DMS 273 (cell line): ENCODE data around the gene ATRNL1.
"Not testable (repeated sequence)": the region's sequence is repeated elsewhere in the genome, so short reads cannot be mapped to it uniquely, and the experiment has no call there.

Source experiments
- DNase-seq: peaks from one replicate; lab custom pipeline; 2025; ENCODE audit not compliant: unreplicated experiment; lab: John Stamatoyannopoulos, UW

Gene ATRNL1

DNA sequence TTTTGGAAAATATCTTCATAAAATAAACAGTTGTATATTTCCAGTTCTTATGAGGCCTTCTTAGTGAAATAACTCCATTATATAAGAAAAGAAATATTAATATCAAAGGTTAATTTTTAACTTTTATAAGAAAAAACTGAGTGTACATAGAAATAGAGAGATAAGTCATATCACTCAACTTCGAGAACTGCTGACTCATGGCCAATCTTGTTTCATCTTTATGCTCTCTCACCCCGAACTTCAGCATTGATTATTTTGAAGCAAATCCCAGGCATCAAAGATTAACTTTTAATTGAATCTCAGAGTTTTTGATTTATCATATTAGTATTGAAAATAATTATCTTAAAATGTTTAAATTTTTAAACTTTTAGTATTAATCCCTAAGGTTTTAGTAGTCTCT is 652.8 kb downstream of the ATRNL1 start:
- DNase-seq, result no peak

DNA sequence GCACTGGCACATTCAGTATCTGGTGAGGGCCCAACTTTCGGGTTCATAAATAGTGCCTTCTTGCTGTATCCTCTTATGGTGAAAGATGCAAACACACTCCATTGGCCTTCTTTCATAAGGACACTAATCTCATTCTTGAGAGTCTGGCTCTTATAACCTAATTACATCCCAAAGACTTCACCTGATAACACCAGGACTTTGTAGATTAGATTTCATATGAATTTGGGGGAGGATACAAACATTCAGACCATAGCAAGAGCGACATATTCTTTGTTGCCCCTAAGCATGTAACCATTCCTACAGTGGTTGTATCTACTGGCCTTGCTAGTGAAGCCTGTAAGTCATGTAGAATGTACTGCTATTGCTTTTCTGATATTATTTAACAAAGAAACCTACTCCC is 654.6 kb downstream of the ATRNL1 start:
- DNase-seq, result no peak

DNA sequence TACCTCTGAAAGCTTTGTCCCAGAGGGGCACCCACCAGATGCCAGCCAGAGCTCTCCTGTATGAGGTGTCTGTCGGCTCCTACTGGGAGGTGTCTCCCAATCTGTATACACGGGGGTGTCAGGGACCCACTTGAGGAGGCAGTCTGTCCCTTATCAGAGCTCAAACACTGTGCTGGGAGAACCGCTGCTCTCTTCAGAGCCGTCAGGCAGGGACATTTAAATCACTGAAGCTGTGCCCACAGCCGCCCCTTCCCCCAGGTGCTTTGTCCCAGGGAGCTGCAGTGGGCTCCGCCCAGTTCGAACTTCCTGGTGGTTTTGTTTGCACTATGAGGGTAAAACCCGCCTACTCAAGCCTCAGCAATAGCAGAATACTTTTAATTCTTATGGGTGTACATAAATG is 665.3 kb downstream of the ATRNL1 start:
- DNase-seq, result not testable (repeated sequence)

DNA sequence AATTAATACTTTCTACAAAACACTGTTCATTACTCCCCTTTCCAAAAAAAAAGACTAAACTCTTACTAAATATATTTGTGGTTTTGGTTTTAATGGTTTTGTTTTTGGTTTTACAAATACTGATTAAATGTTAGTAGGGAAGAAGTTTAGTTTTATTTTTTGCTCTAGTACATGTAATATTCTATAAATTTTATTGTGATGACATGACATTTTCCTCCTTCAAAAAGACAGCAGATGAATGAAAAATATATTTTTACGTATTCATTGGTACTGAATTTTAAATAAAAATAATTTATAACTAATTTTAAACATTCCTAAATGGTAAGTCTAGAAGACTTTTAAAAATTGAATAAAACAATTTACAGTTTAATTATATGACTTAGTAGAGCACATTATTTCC is 667.0 kb downstream of the ATRNL1 start:
- DNase-seq, result no peak

DNA sequence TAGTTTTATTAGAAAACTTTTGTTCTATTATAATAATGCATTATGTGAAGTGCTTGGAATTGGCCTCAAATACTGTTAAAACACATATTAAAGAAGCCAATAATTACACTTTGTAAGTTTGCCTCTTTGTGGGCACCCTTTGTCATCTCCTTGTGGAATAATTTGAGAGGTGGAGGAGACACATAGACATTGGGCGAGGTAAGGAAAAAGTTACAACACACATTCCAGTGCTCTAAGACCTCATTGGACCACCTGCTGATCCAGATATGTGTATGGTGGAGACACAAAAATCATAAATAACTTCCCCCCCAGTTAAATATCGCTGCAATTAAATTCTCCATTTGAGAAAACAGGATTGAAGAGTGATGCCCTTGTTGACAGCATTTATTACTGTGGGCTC is 668.0 kb downstream of the ATRNL1 start:
- no peak for DNase-seq

DNA sequence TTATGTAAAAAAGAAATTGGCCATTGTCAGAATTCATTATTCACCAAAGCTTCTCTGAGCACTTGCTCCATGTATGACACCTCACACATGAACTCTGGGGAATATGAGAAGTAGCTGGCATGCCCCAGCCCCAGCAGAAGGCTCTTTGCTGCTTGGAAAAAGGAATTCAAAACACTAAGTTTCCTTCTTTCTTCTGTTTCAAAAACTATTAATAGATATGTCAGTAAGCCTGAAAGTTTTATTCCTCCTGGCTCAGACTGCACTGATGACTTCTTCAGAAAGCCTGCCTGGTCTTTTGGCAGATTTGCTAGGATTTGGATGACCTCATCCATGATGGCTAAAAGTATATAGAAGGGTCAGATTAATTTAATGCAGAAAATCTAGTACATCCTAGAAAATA is 668.9 kb downstream of the ATRNL1 start:
- DNase-seq, result no peak

DNA sequence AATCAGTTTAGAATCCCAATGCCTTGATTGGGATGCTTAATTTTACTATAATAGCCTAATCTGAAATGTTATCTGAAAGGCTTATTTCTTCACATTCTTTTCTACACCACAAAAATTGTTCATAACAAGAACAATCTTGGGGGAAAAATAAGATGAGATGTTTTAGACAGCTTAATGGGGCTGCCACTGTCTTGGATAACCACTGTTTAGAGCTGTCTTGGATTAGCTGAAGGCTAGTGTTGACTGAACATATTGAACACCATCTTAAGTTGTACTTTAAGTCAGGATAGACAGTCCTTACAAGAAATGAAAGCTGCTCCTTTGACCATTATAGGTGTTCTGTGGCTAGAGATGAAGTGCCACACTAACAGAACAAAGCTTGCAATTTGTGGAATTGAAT is 678.6 kb downstream of the ATRNL1 start:
- DNase-seq, result no peak

DNA sequence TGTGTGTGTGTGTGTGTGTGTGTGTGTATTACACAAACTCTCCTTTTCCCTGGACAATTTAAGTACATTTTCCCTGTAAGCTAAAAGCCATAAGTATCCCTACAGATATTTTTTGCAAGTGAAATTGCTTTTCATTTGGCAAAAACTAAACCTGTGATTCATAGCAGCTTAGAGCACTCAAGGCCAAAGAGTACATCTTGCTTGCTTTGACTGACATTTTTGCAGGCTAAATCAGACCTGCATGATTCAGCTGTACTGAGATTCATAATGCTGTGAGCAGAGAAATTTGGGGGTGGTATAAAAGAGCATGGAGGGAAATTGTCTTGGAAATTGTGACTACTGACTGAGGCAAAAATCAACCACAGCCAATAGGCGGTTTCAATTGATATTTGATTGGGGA is 679.4 kb downstream of the ATRNL1 start:
- no peak for DNase-seq

DNA sequence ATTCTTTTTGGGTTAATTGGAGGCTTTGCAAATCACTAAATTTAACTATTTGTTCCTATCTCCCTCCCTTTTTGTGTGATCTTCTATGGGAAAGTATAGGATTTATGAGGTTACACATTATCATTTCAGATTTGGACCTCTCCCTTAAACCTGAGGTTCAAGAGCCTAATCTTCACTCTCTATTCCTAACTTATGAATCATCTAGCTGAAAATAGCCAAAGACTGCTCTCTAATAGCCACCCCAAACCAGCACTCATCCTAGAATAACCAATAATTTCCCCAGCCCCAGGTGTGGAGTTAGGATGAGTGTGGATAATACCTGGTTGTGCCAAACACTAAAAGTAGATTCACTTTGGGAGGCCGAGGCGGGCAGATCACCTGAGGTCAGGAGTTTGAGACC is 680.7 kb downstream of the ATRNL1 start:
- DNase-seq, result no peak

DNA sequence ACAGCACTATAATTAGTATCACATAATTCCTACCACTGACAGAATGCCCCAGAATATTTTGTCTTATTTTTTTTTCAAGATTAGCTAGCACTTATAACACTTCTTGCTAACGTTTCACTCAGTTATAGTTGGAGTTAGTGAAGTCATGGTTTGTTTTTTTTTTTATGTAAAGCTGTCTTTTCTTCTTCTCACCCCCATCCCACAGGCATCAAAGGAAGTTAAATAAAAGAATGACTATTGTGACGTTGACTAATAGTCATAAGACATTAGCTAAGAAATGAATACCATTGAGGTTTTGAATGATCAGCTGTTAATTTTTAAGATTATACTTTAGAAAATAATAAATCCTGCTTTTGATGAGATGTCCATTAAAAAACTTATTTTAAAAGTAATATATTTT is 681.6 kb downstream of the ATRNL1 start:
- no peak for DNase-seq

DNA sequence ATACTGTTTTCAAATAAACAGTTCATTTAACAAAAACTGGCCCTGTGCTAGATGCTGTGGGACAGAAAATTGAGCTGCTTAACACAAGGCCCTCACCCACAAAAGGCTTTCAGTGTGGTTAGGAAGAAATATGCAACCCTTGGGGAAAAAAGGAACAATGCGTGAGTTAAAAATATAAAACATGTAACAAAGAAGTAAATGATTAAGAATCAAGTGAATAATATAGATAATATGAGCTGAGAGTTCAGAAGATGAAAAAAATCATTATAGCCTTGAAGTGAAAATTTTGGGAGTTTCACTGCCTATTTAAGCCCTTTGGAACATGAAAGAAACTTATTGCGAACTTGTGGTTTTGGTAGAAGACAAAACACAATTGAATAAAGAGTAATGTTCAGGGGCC is 684.5 kb downstream of the ATRNL1 start:
- no peak for DNase-seq

DNA sequence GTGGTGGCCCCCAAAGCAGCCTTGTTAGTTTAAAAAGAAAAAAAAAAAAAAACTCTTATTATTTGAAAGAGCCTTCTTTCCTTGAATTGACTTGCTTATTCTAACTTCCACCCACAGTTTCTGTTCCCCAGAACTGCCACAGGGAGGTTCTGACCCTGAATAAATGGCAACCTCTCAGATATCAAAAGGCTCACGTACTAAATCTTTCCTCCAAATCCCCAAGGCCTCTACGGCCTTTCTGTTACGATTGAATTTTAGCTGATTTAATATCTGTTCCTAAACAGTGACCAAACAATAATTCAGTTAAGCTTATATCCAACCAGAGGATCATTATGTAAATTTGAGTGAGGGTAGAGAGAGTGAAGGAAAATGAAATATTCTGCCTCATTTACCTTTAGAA is 697.1 kb downstream of the ATRNL1 start:
- no peak for DNase-seq

DNA sequence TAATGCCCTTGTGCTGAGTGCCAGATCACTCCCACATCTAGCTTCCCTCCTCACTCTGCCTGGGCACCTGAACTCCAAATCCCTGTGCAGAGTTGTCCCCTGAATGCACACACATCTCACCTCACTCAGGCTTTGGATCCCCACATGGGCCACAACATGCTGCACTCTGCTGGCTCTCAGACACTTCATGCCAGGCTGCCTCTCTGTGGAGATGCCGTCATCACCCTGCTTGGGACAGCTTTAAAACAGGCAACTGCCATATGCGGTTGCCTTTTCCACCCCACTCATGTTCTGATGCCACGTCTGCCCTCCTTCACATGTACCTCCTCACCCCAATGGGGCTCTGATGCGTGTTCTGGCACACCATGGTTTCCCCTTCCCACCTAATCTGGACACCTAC is 702.8 kb downstream of the ATRNL1 start:
- no peak for DNase-seq

DNA sequence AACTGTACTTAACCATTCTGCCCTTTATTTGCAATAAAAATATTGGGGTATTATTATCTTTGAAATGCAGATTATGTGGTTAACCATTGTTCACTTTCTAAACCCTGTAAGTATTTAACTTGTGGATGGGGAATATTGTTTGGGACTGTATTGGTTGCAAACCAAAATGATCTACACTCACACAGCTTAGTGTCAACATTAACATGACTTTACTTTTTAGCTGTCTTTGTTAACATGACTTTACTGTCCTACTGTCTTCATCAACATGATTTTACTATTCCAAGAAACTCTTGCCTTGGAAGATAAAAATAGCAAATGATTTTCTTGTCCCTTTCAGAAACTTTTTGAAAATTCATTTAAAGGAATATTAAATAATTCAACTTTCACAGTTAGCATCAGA is 708.3 kb downstream of the ATRNL1 start:
- DNase-seq, result no peak

DNA sequence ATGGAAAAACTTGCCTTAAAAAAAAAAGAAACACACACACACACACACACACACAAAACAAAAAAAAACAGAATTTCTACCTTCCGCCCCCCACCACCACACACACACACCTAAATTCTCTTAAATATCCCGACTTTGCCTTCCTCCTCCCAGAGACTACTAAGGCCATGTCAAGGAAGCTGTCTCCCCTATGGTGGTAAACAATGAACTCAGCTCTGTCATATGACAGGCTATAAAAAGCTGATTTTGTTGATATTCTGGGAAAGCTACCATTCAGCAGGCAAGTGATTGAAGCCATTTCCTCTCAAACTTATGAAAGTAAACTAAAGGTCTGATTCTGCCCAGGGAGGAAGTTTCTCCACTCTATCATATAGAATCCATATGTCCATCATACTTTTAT is 708.8 kb downstream of the ATRNL1 start:
- no peak for DNase-seq

DNA sequence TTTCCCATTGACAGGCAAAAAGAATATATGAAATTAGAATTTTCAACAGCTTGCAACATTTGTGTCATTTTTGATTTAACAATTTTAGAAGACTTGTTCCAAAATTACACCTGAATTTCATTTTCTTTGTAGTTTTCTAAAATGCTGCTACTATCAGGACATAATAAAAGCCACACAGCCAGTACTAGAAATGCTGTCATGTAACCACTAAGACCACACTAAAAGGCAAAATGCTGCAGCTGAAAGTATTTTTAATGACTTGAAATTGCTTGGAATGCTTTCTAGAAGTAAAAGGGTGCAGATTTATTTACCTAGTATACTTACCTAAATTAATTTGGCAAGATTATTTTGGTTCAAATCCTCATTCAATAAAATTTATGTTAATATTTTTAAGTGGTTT is 709.7 kb downstream of the ATRNL1 start:
- DNase-seq, result no peak

DNA sequence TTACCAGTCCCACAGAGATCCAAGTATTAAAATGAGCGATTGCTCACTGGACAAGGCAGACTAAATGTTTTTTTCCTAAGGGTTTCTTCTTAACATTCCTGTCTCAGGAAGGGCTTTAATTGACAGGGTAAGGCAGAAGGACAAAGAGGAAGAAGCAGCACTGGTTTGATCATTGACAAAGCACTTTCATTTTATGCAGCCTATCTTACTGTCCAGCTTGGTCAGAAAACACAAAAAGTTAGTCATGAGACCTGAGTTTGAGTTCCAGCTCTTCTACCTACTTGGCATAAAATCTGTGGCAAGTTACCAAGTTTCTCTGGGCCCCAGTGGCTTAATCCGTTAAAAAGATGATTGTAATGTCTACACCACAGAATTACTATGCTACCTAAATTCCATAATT is 721.4 kb downstream of the ATRNL1 start:
- no peak for DNase-seq

DNA sequence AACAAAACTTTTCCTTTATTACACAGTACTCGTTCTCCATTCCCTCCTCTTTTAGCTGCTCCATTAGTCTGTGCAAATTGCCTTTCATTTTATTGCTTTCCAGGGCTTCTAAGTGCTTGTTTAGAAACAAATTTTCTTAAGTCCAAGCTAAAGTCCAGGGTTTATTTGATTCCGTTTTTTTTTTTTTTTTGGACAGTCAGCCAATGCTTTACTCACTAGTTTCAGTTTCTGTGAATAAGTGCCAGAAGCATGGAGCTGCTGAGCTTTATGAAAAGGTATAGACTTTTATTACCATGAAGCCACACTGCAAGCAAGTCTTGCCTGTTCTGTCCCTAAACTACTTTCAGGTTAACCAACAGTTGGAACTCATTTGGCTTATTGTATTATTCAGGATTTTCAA is 724.8 kb downstream of the ATRNL1 start:
- DNase-seq, result no peak

DNA sequence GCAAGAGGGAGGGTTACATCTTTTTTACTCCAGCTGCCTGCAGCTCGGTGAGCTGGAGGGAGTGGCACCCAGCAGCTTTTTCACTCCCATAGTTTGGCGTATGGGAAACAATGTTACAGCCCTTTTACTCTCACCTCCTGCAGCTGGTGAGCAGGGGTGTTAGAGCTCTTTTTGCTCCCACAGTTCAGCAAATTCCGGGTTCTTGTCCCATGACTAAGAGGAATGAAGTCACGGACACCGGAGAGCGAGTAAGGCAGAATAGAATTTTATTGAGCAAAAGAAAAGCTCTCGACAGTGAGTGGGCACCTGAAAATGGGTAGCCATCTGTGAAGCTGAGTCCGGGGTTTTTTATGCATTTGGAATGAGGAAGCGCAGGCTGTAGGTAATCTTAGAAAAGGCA is 733.2 kb downstream of the ATRNL1 start:
- no peak for DNase-seq

DNA sequence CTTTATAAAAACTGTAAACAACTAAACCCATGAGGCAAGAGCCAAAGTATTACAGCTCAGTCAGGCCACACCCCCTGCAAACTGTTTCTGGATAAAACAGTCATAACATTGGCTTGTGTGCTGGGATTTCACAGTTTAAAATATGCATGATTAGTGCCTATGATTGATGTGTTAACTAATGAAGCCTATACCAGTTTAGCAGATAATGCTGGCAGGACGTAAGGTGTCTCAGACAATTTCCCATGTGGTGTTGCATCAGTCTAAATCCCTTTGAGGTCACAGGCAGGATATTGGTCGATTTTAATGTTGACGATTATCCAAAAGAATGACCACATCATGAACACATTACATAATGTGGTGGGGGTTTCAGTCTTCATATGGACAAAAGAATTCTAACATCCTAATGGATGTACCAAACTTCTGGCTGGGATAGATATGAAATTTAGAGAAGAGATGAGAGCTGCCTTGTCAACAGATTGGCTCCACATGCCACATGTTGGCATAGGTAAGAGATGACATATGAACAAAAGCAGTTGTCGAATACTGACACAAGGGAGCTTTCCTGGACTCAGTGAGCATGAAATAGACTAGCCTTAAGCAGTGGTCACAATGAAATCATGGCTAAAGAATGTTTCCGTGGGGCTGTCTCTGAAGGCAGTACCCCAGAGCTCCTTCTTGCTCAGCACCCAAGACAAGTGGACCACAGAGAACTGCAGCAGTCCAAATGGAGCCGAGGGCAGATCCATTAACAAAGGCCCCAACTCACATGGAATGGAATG is 734.3 kb downstream of the ATRNL1 start:
- no peak for DNase-seq

DNA sequence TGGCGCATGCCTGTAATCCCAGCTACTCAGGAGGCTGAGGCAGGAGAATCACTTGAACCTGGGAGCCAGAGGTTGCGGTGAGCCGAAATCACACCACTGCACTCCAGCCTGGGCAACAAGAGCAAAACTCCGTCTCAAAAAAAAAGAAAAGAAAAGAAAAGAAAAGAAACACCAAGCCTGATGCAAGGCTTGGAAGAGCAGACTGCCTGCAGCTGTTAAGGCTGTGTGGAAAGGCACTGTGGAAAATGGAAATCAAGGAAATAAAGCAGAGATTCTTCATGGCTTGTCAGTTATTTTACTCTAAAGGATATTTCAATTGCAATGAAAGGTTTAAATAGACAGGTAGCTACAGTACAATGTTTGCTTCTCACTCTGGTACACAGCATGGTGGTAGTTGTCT is 735.0 kb downstream of the ATRNL1 start:
- not testable (repeated sequence) for DNase-seq

DNA sequence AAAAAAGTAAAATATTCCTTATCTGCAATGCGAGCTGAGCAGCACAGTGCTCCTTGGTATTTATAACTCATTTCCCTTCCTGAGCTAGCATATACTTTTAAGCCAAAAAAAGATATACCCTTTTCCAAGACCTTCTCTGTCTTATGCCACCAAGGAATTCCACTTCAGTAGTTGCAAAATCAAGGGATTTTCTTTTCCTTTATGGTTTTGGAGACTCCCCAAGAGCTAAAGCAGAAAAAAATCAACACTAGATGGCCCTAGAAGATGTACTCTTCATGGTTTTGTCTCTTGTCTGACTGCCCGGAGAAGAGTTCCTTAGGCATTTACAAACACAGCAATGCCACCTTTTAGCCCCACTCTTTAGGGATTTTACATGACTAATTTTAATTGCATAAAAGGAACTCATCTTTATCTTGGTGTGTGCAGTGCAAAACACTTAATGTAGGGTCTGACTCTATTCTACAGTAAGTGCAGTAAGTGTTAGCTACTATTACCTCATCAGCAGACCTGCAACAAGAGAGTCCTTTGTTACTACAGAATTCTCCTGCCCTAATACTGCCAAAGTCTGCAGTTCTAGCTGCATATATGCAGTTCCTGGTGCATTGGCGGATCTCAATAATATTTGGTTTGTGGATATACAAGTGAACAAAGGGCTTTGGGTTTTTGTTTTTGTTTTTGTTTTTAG is 736.5 kb downstream of the ATRNL1 start:
- DNase-seq, result peak; percentile 18
